Skin of body (tissue), 2 donors: Measurements from ENCODE around the gene BIRC2. TPM values are rescaled to one million over a fixed set of nuclear protein-coding genes. Genes with fewer than 3 reads are reported as not detected.
"Not testable (repeated sequence)": the region's sequence is repeated elsewhere in the genome, so short reads cannot be mapped to it uniquely, and the experiment has no call there.

ENCODE experiments used
- DNase-seq: peaks from one replicate; lab custom pipeline; 2025; lab: John Stamatoyannopoulos, UW
- total RNA-seq: library from RNA; depleted of rRNA; stranded (reverse); fragments of >200 nt; gene quantifications from one replicate; pipeline ENCODE4 v1.2.3, GENCODE V29; 2014

The BIRC2 gene
- total RNA-seq, 1 donor from 2014 or later, result 66.5 TPM

DNA sequence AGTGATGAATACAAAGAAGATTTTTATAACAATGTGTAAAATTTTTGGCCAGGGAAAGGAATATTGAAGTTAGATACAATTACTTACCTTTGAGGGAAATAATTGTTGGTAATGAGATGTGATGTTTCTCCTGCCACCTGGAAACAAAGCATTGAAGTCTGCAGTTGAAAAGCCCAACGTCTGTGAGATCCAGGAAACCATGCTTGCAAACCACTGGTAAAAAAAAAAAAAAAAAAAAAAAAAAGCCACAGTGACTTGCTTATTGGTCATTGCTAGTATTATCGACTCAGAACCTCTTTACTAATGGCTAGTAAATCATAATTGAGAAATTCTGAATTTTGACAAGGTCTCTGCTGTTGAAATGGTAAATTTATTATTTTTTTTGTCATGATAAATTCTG lies 24.5 kb upstream of the BIRC2 start:
- DNase-seq, result no peak

GRCh38 chr11:102323542-102324251 lies 23.3 kb upstream of the BIRC2 start:
- DNase-seq, result no peak

- no peak for DNase-seq
These were observed 21.9 kb upstream of the BIRC2 start for GRCh38 chr11:102325088-102325487.

DNA sequence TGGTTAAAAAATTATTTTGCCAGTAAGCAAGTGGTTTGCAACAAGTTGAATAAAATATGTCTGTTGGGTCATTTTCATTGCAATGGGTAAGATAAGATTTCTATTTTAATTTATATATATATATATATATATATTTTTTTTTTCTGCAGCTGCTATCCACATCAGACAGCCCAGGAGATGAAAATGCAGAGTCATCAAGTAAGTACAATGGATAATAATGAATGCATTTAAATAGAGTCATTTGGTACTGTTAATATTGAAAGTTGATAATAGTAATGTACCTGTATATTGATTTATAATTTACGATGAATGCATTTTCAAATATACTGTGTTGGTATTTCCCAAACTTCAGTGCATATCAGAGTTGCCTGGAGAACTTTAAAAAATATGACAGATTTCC lies 18.3 kb upstream of the BIRC2 start:
- DNase-seq, result no peak

GRCh38 chr11:102330231-102330630 lies 16.8 kb upstream of the BIRC2 start:
- no peak for DNase-seq

DNA sequence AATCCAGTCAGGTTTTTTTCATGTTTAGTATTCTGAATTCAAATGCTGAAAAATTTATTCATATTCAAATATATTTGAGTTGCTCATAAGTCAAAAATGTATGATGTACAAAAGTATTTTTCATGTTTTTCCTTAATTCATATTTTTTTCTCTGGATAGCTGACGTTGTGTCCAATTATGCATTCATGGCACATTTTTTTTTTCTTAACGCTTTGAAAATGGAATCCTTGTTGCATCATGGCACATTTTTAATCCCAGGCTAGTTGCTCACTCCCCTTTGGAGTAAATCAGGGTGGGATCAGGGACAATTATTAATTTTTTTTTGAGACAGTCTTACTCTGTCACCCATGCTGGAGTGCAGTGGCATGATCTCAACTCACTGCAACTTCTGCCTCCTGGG lies 15.7 kb upstream of the BIRC2 start:
- no peak for DNase-seq

- DNase-seq, result no peak
These were observed 14.4 kb upstream of the BIRC2 start for GRCh38 chr11:102332611-102332994.

- no peak for DNase-seq
These were observed 8.5 kb upstream of the BIRC2 start for GRCh38 chr11:102338479-102339010.

GRCh38 chr11:102341311-102341710 lies 5.7 kb upstream of the BIRC2 start:
- not testable (repeated sequence) for DNase-seq

DNA sequence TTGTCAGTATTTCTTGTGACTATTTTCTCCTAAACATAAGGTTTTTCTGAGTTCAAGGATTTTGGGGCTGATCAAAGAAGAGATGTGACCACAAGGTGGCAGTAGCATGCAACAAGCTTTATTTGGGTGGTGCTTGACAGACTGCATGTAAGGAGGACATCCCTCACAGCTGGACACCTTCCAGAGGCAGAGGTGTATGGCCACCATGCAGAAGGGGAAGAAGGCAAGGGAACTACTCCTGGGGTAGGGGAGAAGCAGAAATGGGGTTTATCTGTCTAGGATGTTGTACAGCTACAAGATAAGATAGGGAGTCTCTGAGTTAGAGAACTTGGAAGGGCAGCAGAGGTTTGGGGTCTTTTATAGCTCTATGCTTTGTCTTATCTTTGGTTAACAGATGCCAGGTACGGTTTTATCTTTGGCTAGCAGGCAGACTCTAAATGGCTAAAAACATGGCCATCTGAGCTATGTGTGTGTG lies 5.1 kb upstream of the BIRC2 start:
- DNase-seq, result peak; percentile 56

- no peak for DNase-seq
These were observed 3.2 kb upstream of the BIRC2 start for GRCh38 chr11:102343809-102344208.

GRCh38 chr11:102345904-102346303 lies 1.1 kb upstream of the BIRC2 start:
- DNase-seq, result peak; percentile 57

DNA sequence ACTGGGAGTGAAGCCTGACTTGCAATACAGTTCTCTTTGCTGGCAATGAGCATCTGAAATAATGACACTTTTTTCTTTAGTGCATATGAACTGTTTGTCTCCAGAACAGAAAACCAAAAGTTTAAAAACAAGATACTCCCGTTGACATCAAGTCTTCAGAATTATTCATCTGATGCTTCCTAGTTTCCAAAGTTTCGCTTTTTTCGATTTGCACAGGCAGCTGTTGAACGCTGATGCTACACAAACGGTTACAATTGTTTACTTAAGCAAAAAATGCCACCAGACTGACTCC lies 612 bp upstream of the BIRC2 start:
- peak; percentile 65 for DNase-seq

GRCh38 chr11:102347462-102348370 lies 702 bp downstream of the BIRC2 start:
- peak; percentile 48 for DNase-seq

- no peak for DNase-seq
These were observed 10.1 kb downstream of the BIRC2 start for GRCh38 chr11:102357116-102357515.

- DNase-seq, result no peak
These were observed 12.4 kb downstream of the BIRC2 start for GRCh38 chr11:102359372-102359771.

- DNase-seq, result no peak
These were observed 13.7 kb downstream of the BIRC2 start for GRCh38 chr11:102360681-102361080.

GRCh38 chr11:102361086-102362031 lies 14.3 kb downstream of the BIRC2 start:
- DNase-seq, result no peak

DNA sequence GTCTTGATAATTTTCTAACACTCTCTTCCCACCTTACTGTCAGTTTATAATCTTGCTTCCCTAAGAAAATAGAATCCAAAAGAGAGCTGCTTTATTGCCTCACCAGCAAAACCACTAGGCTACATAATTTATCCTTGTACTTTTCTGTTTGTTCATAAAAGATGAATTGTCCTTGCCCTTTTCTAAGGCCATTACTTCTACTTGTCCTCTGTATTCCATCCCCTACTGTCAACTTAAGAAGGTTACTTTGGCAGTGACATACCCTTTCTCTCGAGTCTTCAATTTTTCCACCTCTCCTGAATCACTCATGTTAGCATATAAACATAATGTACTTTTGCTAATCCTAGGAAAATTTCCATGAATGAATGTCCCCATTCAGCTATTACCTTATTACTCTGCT lies 18.0 kb downstream of the BIRC2 start:
- DNase-seq, result no peak

- no peak for DNase-seq
These were observed 20.4 kb downstream of the BIRC2 start for GRCh38 chr11:102367364-102367763.

DNA sequence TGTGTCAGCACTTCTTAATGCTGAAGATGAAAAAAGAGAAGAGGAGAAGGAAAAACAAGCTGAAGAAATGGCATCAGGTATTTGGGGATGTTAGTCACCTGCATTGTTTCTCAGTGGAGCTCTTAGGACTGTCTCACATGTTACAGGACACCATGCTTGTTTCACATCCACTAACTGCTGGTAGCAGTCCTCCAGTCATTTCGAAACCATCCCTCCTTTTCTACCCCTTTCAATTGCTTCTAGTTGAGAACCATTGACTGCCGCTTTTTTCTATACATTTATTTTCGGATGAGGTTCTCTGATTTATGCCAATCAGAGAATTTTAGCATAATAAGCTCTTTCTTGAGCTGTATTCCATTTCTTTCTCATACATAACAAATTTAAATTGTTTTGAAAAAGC lies 21.5 kb downstream of the BIRC2 start:
- DNase-seq, result no peak
